ENCODE results near the gene DGKG. TPM values are rescaled to one million over a fixed set of nuclear protein-coding genes. Genes with fewer than 3 reads are reported as not detected.

DGKG gene
- total RNA-seq, 1 donor from 2014 or later = 5.7 TPM

GRCh38 chr3:186184021-186184420 lies 178.0 kb downstream of the DGKG start:
- Histone ChIP-seq H3K27ac (peak overlapping the region; percentile 49), H3K36me3 (no peaks in the 10 kb centered on the region), H3K27me3 (ENCODE audit: low read depth) (no peaks in the 10 kb centered on the region), H3K9me3 (no peaks in the 10 kb centered on the region), H3K4me3 (no peak overlapping the region), H3K4me1 (peaks cover 23% of the 10 kb centered on the region)
- ATAC-seq = no peak
- DNase-seq = no peak
- no peak for TF ChIP-seq CTCF (IDR thresholded peaks at IDR 0.05)
- intact Hi-C loops (cut with DNase I) = no loop called here

- no peak for TF ChIP-seq CTCF (IDR thresholded peaks at IDR 0.05)
Measured at GRCh38 chr3:186182850-186183249, 179.2 kb downstream of the DGKG start.

GRCh38 chr3:186181901-186182300 lies 180.1 kb downstream of the DGKG start:
- DNase-seq = no peak
- no peak overlapping the region for H3K27ac ChIP-seq
- no peaks in the 10 kb centered on the region for H3K9me3 ChIP-seq
- H3K4me1 ChIP-seq = peaks cover 23% of the 10 kb centered on the region
- TF ChIP-seq CTCF (IDR thresholded peaks at IDR 0.05) = no peak
- H3K4me3 ChIP-seq = no peak overlapping the region
- ATAC-seq = no peak
- intact Hi-C loops (cut with DNase I) = no loop called here
- no peaks in the 10 kb centered on the region for H3K36me3 ChIP-seq
- H3K27me3 ChIP-seq (ENCODE audit: low read depth) = no peaks in the 10 kb centered on the region

More at GRCh38 chr3:186182850-186183249, 179.2 kb downstream of the DGKG start:
- no peak for ATAC-seq
- no peaks in the 10 kb centered on the region for H3K9me3 ChIP-seq
- H3K4me3 ChIP-seq = no peak overlapping the region
- no peaks in the 10 kb centered on the region for H3K27me3 ChIP-seq (ENCODE audit: low read depth)
- peaks cover 23% of the 10 kb centered on the region for H3K4me1 ChIP-seq
- intact Hi-C loops (cut with DNase I) = no loop called here
- no peak for DNase-seq
- H3K27ac ChIP-seq = no peak overlapping the region
- no peaks in the 10 kb centered on the region for H3K36me3 ChIP-seq

- H3K4me1 ChIP-seq = peaks cover 23% of the 10 kb centered on the region
- no peak overlapping the region for H3K4me3 ChIP-seq
- no peak for TF ChIP-seq CTCF (IDR thresholded peaks at IDR 0.05)
- DNase-seq (no peak), ATAC-seq (peak; percentile 16 to 52)
- no peaks in the 10 kb centered on the region for H3K36me3 ChIP-seq
- intact Hi-C loops (cut with DNase I) = no loop called here
- H3K27me3 ChIP-seq (ENCODE audit: low read depth) = no peaks in the 10 kb centered on the region
- H3K9me3 ChIP-seq = no peaks in the 10 kb centered on the region
- H3K27ac ChIP-seq = no peak overlapping the region
Measured at GRCh38 chr3:186180891-186181481, 181.0 kb downstream of the DGKG start.

- no peak for DNase-seq
- ATAC-seq = no peak
- intact Hi-C loops (cut with DNase I) = no loop called here
Measured at GRCh38 chr3:186180151-186180550, 181.9 kb downstream of the DGKG start.

More at GRCh38 chr3:186180151-186180550, 181.9 kb downstream of the DGKG start:
- Histone ChIP-seq H3K9me3 (no peaks in the 10 kb centered on the region), H3K4me1 (peaks cover 15% of the 10 kb centered on the region), H3K36me3 (no peaks in the 10 kb centered on the region), H3K27ac (no peak overlapping the region), H3K4me3 (no peak overlapping the region), H3K27me3 (ENCODE audit: low read depth) (no peaks in the 10 kb centered on the region)
- TF ChIP-seq CTCF (IDR thresholded peaks at IDR 0.05) = no peak
